NCI-H748 treated with DMSO at 0.1 percent for 48 hours (cell line): ENCODE measurements around the gene ACOT11.

Experiments used
- DNase-seq: peaks from one replicate; lab custom pipeline; 2025; lab: John Stamatoyannopoulos, UW

Gene ACOT11

GRCh38 chr1:54564312-54565112 is 16.5 kb downstream of the ACOT11 start:
- peak; percentile 92 for DNase-seq

GRCh38 chr1:54565113-54565501 is 17.1 kb downstream of the ACOT11 start:
- DNase-seq = no peak

- DNase-seq = no peak
Measured at GRCh38 chr1:54566438-54567141, 18.6 kb downstream of the ACOT11 start.

- no peak for DNase-seq
Measured at GRCh38 chr1:54567961-54568360, 19.9 kb downstream of the ACOT11 start.

GRCh38 chr1:54569339-54569738 is 21.3 kb downstream of the ACOT11 start:
- no peak for DNase-seq

GRCh38 chr1:54570161-54570560 is 22.1 kb downstream of the ACOT11 start:
- no peak for DNase-seq

GRCh38 chr1:54571326-54571725 is 23.3 kb downstream of the ACOT11 start:
- DNase-seq = no peak

- no peak for DNase-seq
Measured at GRCh38 chr1:54571803-54572541, 23.9 kb downstream of the ACOT11 start.

- DNase-seq = no peak
Measured at GRCh38 chr1:54572542-54572850, 24.5 kb downstream of the ACOT11 start.

GRCh38 chr1:54574158-54574778 is 26.2 kb downstream of the ACOT11 start:
- DNase-seq = no peak

- DNase-seq = no peak
Measured at GRCh38 chr1:54575161-54575560, 27.1 kb downstream of the ACOT11 start.

- no peak for DNase-seq
Measured at GRCh38 chr1:54575605-54576290, 27.7 kb downstream of the ACOT11 start.

GRCh38 chr1:54577612-54578011 is 29.6 kb downstream of the ACOT11 start:
- no peak for DNase-seq

- DNase-seq = no peak
Measured at GRCh38 chr1:54579337-54579781, 31.3 kb downstream of the ACOT11 start.

GRCh38 chr1:54580856-54581550 is 33.0 kb downstream of the ACOT11 start:
- DNase-seq = no peak

- DNase-seq = no peak
Measured at GRCh38 chr1:54581621-54582035, 33.6 kb downstream of the ACOT11 start.

- no peak for DNase-seq
Measured at GRCh38 chr1:54582566-54583306, 34.7 kb downstream of the ACOT11 start.

GRCh38 chr1:54583307-54583686 is 35.3 kb downstream of the ACOT11 start:
- DNase-seq = no peak

GRCh38 chr1:54583871-54584270 is 35.8 kb downstream of the ACOT11 start:
- DNase-seq = no peak

GRCh38 chr1:54584575-54584974 is 36.5 kb downstream of the ACOT11 start:
- DNase-seq = no peak
